Measurements from ENCODE around the gene SHCBP1.
"Not testable (repeated sequence)": the region's sequence is repeated elsewhere in the genome, so short reads cannot be mapped to it uniquely, and the experiment has no call there.

Gene SHCBP1

DNA sequence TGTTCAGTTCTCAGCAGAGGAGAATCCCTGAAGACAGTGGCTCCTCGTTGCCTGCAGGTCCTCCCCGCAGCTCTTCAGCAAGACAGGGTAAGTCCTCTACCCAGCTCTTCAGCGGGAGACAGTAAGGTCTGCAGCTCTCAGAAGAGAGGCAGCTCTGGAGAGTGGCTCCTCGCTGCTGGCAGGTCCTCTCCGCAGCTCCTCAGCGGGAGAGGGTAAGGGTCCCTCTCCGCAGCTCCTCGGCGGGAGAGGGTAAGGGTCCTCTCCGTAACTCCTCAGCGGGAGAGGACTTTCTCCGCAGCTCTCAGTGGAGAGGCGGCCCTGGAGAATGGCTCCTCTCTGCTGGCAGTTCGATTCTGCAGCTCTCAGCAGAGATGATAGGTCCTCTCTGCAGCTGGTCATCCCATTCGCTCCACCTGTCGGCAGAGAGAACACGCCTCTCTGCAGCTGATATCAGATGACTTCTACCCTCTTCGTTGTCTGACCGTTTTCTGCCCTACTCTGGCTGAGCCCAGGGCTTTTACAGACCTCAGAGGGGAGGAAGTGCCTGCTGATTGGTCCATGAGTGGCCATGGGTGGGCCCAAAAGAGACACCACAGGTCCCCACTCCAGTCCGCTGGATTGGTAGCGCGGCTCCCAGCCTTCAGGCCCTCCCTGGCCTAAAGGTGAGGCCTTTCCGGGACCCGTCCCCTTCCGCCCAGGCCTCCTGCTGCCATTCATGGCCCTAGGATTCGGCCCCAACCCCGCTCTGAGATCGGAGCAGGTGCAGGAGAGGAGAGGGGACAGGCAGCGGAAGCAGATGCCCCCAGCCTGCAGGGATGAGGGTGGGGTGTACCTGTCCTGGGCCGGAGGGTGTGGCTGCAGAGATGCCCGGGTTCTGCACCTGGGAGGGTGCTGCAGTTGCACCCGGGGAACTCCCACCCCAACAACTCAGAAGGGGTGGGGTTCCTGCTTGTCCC, 11.9 kb upstream of the SHCBP1 start:
- WGBS (ENCODE audit: insufficient coverage, insufficient read length) = no CpG with 5 or more reads among the region's 32 CpGs
- no peaks in the 10 kb centered on the region for H3K4me1 ChIP-seq (ENCODE audit: control insufficient read depth, insufficient read depth, low read length)
- peak; percentile 73 for DNase-seq (ENCODE audit: low read depth, low spot score)
- peak overlapping the region; percentile 35; the same call in 1 of the 2 replicates for H3K4me3 ChIP-seq (ENCODE audit: low read length)
- H3K9me3 ChIP-seq (ENCODE audit: control insufficient read depth, insufficient read depth, low read length) = no peaks in the 10 kb centered on the region
- H3K27me3 ChIP-seq (ENCODE audit: control insufficient read depth, insufficient read depth, low read length) = no peaks in the 10 kb centered on the region
- H3K27ac ChIP-seq (ENCODE audit: low read length) = no peak overlapping the region
- no peaks in the 10 kb centered on the region for H3K36me3 ChIP-seq (ENCODE audit: control insufficient read depth, insufficient read depth, low read length)

DNA sequence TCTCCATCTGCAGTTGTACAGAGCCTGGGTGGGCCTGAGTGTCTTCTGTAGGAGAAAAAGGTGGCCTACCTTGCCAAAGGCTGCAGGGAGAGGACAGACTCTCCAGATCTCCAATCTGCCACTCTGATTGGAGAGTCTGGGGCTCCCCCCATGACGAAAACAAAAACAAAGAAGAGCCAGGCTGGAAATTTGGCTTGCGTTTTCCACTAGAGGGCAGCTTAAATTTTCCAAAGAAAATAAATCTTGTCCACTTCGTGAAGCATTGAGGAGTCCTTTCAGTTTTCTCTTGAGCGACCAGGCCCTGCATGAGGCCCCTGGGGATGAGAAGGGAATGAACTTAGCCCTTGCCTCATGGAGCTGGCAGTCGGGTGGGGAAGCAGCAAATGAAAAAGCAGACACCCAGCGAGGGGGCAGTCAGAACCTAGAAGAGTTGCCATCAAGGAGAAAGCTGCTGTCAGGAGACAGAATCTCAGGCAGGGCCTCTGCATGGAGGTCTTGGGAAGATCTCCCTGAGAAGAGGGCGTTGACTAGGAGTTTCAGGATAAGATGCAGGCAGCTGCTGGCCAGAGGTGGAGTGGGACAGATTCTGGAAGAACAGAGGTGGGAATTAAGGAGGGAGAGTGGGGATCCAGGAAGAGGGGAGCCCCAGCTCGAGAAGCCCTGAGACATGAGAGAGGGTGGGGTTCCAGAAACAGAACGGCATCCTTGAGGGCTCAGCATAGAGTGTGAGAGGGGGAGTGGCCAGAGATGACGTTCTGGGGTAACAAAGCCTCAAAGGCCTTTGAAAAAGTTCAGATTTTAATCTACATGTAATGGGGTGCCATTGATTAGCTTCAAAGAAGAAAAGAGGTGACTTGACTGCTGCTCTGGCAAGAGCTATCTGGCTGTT, 8.4 kb upstream of the SHCBP1 start:
- Histone ChIP-seq H3K4me3 (ENCODE audit: low read length) (no peak overlapping the region), H3K36me3 (ENCODE audit: control insufficient read depth, insufficient read depth, low read length) (no peaks in the 10 kb centered on the region), H3K4me1 (ENCODE audit: control insufficient read depth, insufficient read depth, low read length) (no peaks in the 10 kb centered on the region), H3K27me3 (ENCODE audit: control insufficient read depth, insufficient read depth, low read length) (no peaks in the 10 kb centered on the region), H3K27ac (ENCODE audit: low read length) (no peak overlapping the region), H3K9me3 (ENCODE audit: control insufficient read depth, insufficient read depth, low read length) (no peaks in the 10 kb centered on the region)
- WGBS (ENCODE audit: insufficient coverage, insufficient read length) = no CpG with 5 or more reads among the region's 10 CpGs
- no peak for DNase-seq (ENCODE audit: low read depth, low spot score)

DNA sequence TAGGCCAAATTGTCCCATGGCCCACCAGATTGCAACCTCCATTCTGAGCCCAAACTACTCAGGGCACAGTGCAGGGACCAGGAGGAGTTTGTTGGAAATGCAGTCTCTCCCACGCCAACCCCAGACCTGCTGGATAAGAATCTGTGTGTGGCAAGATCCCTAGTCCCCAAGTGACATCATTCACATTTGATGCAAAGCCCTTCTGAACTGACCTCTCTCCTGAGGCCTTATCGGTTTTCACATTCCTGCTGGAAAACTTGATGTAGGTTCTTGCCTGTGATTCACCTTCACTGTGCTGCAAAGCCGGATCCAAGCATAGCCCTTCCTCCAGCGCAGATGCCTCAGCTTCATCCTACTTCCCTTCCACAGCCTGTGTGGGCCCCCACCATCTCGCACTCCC, 6.6 kb upstream of the SHCBP1 start:
- Histone ChIP-seq H3K9me3 (ENCODE audit: control insufficient read depth, insufficient read depth, low read length) (no peaks in the 10 kb centered on the region), H3K27me3 (ENCODE audit: control insufficient read depth, insufficient read depth, low read length) (no peaks in the 10 kb centered on the region), H3K4me1 (ENCODE audit: control insufficient read depth, insufficient read depth, low read length) (no peaks in the 10 kb centered on the region), H3K27ac (ENCODE audit: low read length) (no peak overlapping the region), H3K36me3 (ENCODE audit: control insufficient read depth, insufficient read depth, low read length) (no peaks in the 10 kb centered on the region), H3K4me3 (ENCODE audit: low read length) (no peak overlapping the region)
- WGBS (ENCODE audit: insufficient coverage, insufficient read length) = no CpG with 5 or more reads among the region's 5 CpGs
- no peak for DNase-seq (ENCODE audit: low read depth, low spot score)

DNA sequence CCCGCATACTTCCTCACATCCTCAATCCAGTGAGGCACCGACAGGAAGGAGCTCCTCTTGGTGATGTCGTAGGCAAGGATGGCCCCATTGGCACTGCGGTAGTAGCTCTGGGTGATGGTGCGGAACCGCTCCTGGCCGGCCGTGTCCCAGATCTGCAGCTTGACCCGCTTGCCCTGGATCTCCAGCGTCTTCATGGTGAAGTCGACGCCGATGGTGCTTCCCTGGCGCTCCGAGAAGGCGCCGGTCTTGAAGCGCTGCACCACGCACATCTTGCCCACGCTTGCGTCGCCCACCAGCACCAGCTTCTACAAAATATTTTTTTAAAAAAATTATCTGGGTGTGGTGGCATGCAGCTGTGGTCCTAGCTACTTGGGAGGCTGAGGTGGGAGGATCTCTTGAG, 5.5 kb upstream of the SHCBP1 start:
- WGBS (ENCODE audit: insufficient coverage, insufficient read length) = no CpG with 5 or more reads among the region's 22 CpGs
- H3K4me3 ChIP-seq (ENCODE audit: low read length); H3K27ac ChIP-seq (ENCODE audit: low read length); H3K4me1 ChIP-seq (ENCODE audit: control insufficient read depth, insufficient read depth, low read length); DNase-seq (ENCODE audit: low read depth, low spot score); H3K9me3 ChIP-seq (ENCODE audit: control insufficient read depth, insufficient read depth, low read length); H3K27me3 ChIP-seq (ENCODE audit: control insufficient read depth, insufficient read depth, low read length); H3K36me3 ChIP-seq (ENCODE audit: control insufficient read depth, insufficient read depth, low read length): not testable (repeated sequence)

DNA sequence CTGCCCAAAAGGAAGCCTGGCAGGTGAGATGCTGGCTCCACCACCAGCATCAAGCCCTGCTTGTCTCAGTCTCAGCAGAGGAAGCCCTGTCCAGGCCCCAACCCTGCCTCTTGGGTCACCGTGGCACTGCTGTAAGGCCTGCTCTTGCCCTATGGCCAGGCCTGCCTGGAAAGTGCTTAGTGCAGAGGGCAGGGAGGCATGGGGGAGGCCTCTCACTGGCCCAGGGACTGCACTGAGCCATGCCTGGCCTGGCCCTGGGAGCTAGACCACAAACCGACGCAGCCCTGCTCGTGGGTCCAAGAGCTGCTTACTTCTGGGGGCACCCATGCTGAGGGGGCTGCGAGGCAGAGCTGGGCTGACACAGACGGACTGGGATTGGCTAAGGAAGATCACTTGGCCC, 3.7 kb upstream of the SHCBP1 start:
- no CpG with 5 or more reads among the region's 6 CpGs for WGBS (ENCODE audit: insufficient coverage, insufficient read length)
- H3K27me3 ChIP-seq (ENCODE audit: control insufficient read depth, insufficient read depth, low read length); H3K36me3 ChIP-seq (ENCODE audit: control insufficient read depth, insufficient read depth, low read length); H3K4me1 ChIP-seq (ENCODE audit: control insufficient read depth, insufficient read depth, low read length); H3K9me3 ChIP-seq (ENCODE audit: control insufficient read depth, insufficient read depth, low read length); DNase-seq (ENCODE audit: low read depth, low spot score); H3K27ac ChIP-seq (ENCODE audit: low read length); H3K4me3 ChIP-seq (ENCODE audit: low read length): not testable (repeated sequence)

DNA sequence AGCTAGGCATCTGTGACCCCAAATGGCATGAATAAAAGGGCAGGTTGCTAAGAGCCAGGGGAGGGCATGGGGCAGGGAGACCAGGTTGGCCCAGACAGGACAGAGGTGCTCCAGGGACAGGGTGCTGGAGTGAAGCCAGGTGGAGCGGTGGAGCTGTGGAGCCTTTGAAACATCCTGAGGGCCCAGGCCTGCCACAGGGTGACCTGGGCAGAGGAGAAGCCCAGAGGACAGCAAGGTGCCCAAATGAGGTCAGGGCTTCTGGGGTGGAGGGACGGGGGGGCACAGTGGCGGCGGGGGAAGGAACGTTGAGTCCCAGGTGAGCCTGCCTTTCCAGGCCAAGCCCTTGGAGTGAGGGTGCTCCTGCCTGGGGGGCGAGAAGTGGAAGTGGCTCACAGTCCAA, 2.5 kb upstream of the SHCBP1 start:
- H3K4me3 ChIP-seq (ENCODE audit: low read length); H3K36me3 ChIP-seq (ENCODE audit: control insufficient read depth, insufficient read depth, low read length); H3K4me1 ChIP-seq (ENCODE audit: control insufficient read depth, insufficient read depth, low read length); H3K27ac ChIP-seq (ENCODE audit: low read length); H3K9me3 ChIP-seq (ENCODE audit: control insufficient read depth, insufficient read depth, low read length); H3K27me3 ChIP-seq (ENCODE audit: control insufficient read depth, insufficient read depth, low read length); DNase-seq (ENCODE audit: low read depth, low spot score): not testable (repeated sequence)
- WGBS (ENCODE audit: insufficient coverage, insufficient read length) = no CpG with 5 or more reads among the region's 6 CpGs

DNA sequence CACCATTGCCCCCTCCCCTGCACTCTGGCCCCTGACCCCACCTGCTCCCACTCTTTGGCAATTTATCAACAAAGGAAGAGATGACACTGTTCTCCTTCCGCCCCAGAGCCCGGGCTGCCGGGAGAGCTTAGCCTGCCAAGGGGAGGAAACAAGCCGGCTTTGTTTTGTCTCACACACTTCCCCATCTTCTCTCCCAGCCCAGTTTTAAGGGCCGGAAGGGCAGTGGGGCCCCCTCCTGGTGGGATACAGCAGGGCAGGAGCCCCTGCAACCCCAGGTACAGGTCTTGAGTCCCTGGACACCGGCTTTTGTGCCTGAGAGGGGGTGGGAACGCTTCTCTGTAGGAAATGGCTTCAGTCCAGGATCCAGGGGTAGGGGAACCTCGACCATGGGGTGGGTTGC, 2.1 kb upstream of the SHCBP1 start:
- not testable (repeated sequence) for H3K4me1 ChIP-seq (ENCODE audit: control insufficient read depth, insufficient read depth, low read length); H3K27ac ChIP-seq (ENCODE audit: low read length); DNase-seq (ENCODE audit: low read depth, low spot score); H3K27me3 ChIP-seq (ENCODE audit: control insufficient read depth, insufficient read depth, low read length); H3K4me3 ChIP-seq (ENCODE audit: low read length); H3K9me3 ChIP-seq (ENCODE audit: control insufficient read depth, insufficient read depth, low read length); H3K36me3 ChIP-seq (ENCODE audit: control insufficient read depth, insufficient read depth, low read length)
- WGBS (ENCODE audit: insufficient coverage, insufficient read length) = no CpG with 5 or more reads among the region's 8 CpGs

DNA sequence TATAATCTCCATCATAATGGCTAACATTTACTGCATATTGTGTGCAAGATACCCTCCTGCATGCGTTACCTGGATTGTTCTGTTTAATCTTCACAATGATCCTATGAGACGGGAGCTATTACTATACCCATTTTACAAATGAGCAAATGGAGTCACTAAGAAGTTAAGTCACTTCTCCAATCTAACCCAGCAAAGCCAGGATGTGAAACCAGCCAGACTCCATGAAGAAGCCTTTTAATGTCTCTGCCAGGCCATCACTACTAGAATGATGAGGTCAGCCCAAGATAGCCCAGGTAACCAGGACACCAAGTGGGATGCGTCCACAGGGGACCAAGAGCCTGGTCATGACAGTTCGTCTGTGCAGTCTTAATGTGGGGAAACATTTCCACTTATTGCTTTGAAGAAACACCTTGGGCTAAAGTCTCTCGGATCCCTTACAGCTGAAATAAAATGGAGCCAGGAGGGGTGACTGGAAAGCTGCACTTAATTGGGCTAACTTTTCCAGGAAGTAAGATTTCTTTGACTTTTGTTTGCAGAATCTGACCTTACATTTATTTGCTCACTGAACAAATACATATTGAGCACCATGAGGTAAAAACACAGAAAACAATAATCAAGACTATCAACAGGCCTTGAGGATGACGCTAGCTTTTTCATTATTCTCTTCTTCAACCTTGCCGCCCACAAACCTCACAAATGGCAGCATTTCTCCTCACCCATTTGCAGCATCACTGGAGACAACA, 926 bp upstream of the SHCBP1 start:
- no peaks in the 10 kb centered on the region for H3K27me3 ChIP-seq (ENCODE audit: control insufficient read depth, insufficient read depth, low read length)
- WGBS (ENCODE audit: insufficient coverage, insufficient read length) = no CpG with 5 or more reads among the region's 7 CpGs
- H3K4me3 ChIP-seq (ENCODE audit: low read length) = no peak overlapping the region
- H3K9me3 ChIP-seq (ENCODE audit: control insufficient read depth, insufficient read depth, low read length) = no peaks in the 10 kb centered on the region
- no peaks in the 10 kb centered on the region for H3K36me3 ChIP-seq (ENCODE audit: control insufficient read depth, insufficient read depth, low read length)
- H3K4me1 ChIP-seq (ENCODE audit: control insufficient read depth, insufficient read depth, low read length) = no peaks in the 10 kb centered on the region
- no peak overlapping the region for H3K27ac ChIP-seq (ENCODE audit: low read length)
- no peak for DNase-seq (ENCODE audit: low read depth, low spot score)

DNA sequence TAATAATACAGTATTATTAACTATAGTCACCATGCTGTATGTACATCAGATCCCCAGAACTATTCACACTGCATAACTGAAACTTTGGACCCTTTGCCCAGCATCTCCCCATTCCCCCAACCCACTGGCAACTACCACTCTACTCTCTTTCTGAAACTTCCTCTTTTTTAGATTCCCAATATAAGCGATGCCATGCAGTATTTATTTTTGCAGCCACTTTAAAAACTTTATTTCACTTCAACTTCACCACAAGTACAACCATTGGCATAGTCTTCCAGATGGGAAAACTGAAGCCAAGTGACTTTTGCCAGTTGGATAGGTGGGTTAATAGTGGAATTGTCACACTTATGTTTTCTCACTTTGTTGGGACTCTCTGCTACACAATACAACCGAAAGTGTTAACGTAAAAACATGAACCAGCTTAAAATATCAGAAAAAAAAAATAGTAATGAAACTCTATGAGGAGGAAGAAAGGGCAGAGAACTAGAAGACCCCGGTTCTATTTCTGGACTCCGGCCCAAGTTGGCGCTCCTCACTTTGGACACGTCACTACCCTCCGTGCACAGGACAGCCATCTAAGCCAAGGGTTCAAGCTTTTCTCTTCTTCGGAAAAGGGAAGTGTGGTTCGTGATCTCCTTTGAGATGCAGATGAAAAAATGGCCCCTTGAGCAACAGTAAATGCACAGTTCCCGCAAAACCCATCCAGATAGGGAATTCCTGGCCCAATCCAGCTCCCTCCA, 743 bp downstream of the SHCBP1 start:
- no peaks in the 10 kb centered on the region for H3K27me3 ChIP-seq (ENCODE audit: control insufficient read depth, insufficient read depth, low read length)
- no peak for DNase-seq (ENCODE audit: low read depth, low spot score)
- H3K27ac ChIP-seq (ENCODE audit: low read length) = no peak overlapping the region
- WGBS (ENCODE audit: insufficient coverage, insufficient read length) = no CpG with 5 or more reads among the region's 11 CpGs
- H3K4me1 ChIP-seq (ENCODE audit: control insufficient read depth, insufficient read depth, low read length) = no peaks in the 10 kb centered on the region
- H3K36me3 ChIP-seq (ENCODE audit: control insufficient read depth, insufficient read depth, low read length) = peaks cover 3% of the 10 kb centered on the region; the same call in 1 of the 2 replicates
- H3K9me3 ChIP-seq (ENCODE audit: control insufficient read depth, insufficient read depth, low read length) = no peaks in the 10 kb centered on the region
- H3K4me3 ChIP-seq (ENCODE audit: low read length) = peak overlapping the region; percentile 93

All from iPS DF 6.9 (cell line).